Measurements from ENCODE around the gene ZNF275.
"Not testable (repeated sequence)": the region's sequence is repeated elsewhere in the genome, so short reads cannot be mapped to it uniquely, and the experiment has no call there.

DNA sequence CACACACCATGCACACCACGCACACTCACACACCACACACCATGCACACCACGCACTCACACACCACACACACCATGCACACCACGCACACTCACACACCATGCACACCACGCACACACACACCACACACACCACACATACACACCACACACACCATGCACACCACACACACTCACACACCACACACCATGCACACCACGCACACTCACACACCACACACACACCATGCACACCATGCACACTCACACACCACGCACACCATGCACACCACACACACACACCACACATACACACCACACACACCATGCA is 55.5 kb downstream of the ZNF275 start:
- TF ChIP-seq, protein P1, sequence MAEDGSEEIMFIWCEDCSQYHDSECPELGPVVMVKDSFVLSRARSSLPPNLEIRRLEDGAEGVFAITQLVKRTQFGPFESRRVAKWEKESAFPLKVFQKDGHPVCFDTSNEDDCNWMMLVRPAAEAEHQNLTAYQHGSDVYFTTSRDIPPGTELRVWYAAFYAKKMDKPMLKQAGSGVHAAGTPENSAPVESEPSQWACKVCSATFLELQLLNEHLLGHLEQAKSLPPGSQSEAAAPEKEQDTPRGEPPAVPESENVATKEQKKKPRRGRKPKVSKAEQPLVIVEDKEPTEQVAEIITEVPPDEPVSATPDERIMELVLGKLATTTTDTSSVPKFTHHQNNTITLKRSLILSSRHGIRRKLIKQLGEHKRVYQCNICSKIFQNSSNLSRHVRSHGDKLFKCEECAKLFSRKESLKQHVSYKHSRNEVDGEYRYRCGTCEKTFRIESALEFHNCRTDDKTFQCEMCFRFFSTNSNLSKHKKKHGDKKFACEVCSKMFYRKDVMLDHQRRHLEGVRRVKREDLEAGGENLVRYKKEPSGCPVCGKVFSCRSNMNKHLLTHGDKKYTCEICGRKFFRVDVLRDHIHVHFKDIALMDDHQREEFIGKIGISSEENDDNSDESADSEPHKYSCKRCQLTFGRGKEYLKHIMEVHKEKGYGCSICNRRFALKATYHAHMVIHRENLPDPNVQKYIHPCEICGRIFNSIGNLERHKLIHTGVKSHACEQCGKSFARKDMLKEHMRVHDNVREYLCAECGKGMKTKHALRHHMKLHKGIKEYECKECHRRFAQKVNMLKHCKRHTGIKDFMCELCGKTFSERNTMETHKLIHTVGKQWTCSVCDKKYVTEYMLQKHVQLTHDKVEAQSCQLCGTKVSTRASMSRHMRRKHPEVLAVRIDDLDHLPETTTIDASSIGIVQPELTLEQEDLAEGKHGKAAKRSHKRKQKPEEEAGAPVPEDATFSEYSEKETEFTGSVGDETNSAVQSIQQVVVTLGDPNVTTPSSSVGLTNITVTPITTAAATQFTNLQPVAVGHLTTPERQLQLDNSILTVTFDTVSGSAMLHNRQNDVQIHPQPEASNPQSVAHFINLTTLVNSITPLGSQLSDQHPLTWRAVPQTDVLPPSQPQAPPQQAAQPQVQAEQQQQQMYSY (CRISPR knock-in tag; IDR thresholded peaks at IDR 0.05): not testable (repeated sequence)
- TF ChIP-seq CEBPB (IDR thresholded peaks at IDR 0.05; ENCODE audit: borderline replicate concordance in 1 of 2, low read depth in 2 of 2, low read length in 2 of 2); ZNF274 (IDR thresholded peaks at IDR 0.05; ENCODE audit: insufficient read depth, insufficient read length); EGR1 (IDR thresholded peaks at IDR 0.05; ENCODE audit: borderline replicate concordance in 1 of 2, low read depth in 2 of 2, low read length in 2 of 2); CREM (IDR thresholded peaks at IDR 0.05; ENCODE audit: low read depth); STAT3 (IDR thresholded peaks at IDR 0.05; ENCODE audit: low read depth, low read length); PML (IDR thresholded peaks at IDR 0.05; ENCODE audit: low read length); YBX1 (IDR thresholded peaks at IDR 0.05); POLR2A (IDR thresholded peaks at IDR 0.05; ENCODE audit: low read depth, low read length): not testable (repeated sequence)
- TF ChIP-seq, protein P2, sequence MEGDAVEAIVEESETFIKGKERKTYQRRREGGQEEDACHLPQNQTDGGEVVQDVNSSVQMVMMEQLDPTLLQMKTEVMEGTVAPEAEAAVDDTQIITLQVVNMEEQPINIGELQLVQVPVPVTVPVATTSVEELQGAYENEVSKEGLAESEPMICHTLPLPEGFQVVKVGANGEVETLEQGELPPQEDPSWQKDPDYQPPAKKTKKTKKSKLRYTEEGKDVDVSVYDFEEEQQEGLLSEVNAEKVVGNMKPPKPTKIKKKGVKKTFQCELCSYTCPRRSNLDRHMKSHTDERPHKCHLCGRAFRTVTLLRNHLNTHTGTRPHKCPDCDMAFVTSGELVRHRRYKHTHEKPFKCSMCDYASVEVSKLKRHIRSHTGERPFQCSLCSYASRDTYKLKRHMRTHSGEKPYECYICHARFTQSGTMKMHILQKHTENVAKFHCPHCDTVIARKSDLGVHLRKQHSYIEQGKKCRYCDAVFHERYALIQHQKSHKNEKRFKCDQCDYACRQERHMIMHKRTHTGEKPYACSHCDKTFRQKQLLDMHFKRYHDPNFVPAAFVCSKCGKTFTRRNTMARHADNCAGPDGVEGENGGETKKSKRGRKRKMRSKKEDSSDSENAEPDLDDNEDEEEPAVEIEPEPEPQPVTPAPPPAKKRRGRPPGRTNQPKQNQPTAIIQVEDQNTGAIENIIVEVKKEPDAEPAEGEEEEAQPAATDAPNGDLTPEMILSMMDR (IDR thresholded peaks at IDR 0.05 in 2 of 3, conservative IDR thresholded peaks at IDR 0.05 in 1 of 3; ENCODE audit: control insufficient read depth in 2 of 3, extremely low read depth in 1 of 3, insufficient read depth in 1 of 3, low read depth in 3 of 3, low read length in 3 of 3): not testable (repeated sequence)
- TF ChIP-seq, protein P3, sequence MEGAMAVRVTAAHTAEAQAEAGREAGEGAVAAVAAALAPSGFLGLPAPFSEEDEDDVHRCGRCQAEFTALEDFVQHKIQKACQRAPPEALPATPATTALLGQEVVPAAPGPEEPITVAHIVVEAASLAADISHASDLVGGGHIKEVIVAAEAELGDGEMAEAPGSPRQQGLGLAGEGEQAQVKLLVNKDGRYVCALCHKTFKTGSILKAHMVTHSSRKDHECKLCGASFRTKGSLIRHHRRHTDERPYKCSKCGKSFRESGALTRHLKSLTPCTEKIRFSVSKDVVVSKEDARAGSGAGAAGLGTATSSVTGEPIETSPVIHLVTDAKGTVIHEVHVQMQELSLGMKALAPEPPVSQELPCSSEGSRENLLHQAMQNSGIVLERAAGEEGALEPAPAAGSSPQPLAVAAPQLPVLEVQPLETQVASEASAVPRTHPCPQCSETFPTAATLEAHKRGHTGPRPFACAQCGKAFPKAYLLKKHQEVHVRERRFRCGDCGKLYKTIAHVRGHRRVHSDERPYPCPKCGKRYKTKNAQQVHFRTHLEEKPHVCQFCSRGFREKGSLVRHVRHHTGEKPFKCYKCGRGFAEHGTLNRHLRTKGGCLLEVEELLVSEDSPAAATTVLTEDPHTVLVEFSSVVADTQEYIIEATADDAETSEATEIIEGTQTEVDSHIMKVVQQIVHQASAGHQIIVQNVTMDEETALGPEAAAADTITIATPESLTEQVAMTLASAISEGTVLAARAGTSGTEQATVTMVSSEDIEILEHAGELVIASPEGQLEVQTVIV (IDR thresholded peaks at IDR 0.05; ENCODE audit: borderline replicate concordance, partially characterized antibody): not testable (repeated sequence)
